MM.1S (cell line): ENCODE results near the gene C7orf33.

Source experiments
- CTCF ChIP-seq: fragments of 300-600 bp; sonication (generic); IDR thresholded peaks from 2 replicates; pipeline ENCODE4 v1.5.1; 2016; ENCODE audit warnings: antibody characterized with exemption, low read length, mixed read lengths
- EZH2 ChIP-seq: fragments of 300-600 bp; sonication (generic); optimal IDR thresholded peaks from 2 replicates; pipeline ENCODE3; 2017; ENCODE audit warnings: low read depth, mild to moderate bottlenecking, antibody characterized with exemption, low read length, mixed read lengths

GRCh38 chr7:148628011-148628410, 37.4 kb downstream of the C7orf33 start:
- TF ChIP-seq EZH2 (no peak), CTCF (no peak)
